Activated naive CD4-positive, alpha-beta T cell treated with Interleukin-2 at 50 U/mL for 16 hours (primary cell): ENCODE data around the gene OLFML3.
"Not testable (repeated sequence)": the region's sequence is repeated elsewhere in the genome, so short reads cannot be mapped to it uniquely, and the experiment has no call there.

Experiments used
- DNase-seq: peaks from one replicate; pipeline ENCODE4 v3.0.0-alpha.2; 2020

Gene OLFML3, protein sequence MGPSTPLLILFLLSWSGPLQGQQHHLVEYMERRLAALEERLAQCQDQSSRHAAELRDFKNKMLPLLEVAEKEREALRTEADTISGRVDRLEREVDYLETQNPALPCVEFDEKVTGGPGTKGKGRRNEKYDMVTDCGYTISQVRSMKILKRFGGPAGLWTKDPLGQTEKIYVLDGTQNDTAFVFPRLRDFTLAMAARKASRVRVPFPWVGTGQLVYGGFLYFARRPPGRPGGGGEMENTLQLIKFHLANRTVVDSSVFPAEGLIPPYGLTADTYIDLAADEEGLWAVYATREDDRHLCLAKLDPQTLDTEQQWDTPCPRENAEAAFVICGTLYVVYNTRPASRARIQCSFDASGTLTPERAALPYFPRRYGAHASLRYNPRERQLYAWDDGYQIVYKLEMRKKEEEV

DNA sequence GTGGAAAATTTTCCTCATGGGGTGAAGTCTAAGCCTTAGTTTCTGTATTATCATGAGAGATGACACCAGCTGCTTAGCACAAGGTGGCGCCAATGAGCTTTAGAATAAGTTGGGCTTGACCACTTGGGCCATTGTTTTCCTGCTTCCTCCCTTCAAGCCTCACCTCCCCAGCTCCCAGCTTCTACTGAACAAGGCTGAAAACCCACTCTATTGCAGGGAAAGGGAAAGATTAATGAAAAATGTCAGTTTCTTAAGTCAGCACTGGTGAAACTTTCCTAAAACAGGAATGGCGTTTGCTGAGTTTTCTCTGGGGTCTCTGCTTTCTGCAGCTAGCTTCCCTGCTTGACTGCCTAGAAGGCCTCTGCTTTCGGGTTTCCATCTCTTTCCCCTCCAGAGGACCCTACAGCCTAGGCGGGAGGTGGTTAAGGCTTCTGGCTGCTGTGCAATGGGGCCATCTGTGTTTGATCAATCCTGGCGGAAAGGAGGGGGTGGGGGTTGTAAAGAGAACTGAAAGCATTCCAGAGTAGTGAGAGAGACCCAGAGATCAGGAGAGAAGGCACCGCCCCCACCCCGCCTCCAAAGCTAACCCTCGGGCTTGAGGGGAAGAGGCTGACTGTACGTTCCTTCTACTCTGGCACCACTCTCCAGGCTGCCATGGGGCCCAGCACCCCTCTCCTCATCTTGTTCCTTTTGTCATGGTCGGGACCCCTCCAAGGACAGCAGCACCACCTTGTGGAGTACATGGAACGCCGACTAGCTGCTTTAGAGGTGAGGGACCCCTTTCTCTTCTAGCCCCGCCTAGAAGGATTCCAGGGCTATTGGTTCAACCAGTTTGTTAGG is at the start of gene OLFML3:
Gene OLFML3, plus strand, starts transcription at position 612 of the 840 bp plus-strand sequence. Its CDS starts 43 bp downstream, at position 655.
- peak; percentile 40 for DNase-seq

DNA sequence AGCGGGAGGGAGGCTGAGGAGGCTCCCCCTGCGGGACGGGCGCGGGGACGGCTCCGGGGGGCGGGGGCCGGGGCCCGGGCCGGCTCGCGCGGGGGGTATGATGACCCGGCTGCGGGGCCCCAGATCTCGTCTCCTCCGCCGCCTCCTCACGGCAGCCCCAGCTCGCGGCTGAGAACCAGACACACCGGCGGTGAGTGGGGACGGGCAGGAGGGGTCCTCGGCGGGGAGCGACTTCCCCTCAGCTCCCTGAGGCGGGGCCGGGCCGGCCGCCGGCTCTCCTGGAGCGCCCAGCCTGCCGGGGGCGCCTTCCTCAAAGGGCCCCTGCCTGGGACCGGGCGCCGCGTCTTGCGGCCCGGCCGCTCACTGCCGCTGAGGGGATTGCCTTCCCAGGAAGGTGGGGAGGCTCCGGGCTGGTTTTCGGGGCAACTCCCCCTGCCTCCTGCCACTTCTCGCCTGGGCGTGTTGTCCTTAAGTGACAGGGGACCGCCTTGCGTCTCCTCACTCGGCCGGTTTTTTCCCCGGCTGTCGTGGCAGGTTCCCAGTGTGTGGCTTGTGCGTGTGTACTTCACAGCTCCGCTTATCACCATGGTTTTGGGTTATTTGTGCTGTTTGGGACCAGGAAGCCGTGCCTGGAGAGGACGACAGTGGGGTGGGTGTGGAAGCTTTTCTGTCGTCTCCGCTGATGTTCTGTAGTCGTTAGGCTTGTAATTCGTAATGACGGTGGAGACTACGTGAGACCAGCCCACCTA is 49.4 kb upstream of the OLFML3 start:
- peak; percentile 71 for DNase-seq

DNA sequence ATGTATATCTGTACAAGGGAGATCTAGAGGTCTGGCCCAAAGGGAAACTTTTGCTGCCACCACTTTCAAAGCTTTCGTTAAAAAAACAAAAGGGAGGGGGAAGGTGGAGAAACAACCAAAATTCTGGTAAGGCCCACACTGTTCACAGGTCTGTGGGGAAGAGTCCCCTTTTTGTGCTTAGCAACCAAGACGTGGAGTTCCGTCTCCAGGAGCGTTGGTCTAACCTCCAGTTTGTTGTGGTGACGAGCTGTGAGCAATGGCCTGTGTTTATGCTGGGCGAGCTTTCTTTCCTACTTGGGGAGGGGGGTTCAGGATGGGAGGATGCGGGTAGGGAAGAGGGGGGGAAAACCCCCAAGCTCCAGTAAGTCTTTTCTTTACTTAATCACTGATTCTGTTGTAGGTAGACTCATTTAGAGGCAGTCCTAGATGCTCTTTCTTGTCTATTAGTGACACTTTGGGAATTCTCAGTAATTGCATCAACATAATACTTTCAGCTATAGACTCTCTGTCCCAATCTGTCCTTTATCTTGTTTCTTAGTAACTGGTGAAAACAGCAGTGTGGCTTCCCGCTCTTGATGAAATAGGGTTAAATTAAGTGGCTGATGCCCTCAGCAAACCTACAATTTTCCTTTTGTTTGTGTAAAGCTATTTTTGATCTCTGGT is 48.6 kb upstream of the OLFML3 start:
- peak; percentile 76 for DNase-seq

DNA sequence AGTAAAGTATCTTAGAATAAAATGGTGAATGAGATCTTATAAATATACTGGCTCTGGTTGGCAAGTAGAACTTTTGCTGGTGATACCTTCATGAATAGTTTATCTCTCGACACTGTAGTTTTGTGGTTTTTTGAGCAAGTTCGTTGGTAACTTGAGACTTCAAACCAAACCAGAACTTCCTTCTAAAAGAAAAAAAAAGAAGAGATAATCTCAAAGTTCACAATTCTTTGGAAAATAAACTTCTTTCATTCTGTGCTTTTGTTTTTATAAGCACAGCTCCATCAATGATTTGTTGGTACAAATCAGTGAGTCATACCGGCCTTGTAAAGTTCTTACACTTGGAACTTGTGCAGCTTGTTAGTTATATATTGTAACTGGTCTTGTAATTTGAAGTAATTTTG is 47.8 kb upstream of the OLFML3 start:
- no peak for DNase-seq

DNA sequence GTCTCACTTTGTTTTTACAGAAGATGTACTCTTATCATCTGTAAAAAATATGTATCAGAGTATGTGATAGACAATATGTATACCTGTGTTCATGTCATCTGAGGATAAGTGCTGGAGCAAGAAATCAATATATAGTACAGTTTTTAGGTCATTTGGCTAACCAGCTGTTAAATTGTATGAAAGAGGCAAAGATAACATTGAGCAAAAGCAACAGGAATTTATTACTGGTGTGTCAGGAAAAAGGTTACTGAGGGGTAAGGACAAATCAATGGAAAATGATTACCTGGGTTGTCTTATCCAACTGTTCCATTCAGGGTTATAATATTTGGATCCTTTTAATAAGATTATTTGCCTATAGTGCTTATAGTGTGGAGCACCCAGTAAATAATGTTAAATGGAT is 45.3 kb upstream of the OLFML3 start:
- no peak for DNase-seq

DNA sequence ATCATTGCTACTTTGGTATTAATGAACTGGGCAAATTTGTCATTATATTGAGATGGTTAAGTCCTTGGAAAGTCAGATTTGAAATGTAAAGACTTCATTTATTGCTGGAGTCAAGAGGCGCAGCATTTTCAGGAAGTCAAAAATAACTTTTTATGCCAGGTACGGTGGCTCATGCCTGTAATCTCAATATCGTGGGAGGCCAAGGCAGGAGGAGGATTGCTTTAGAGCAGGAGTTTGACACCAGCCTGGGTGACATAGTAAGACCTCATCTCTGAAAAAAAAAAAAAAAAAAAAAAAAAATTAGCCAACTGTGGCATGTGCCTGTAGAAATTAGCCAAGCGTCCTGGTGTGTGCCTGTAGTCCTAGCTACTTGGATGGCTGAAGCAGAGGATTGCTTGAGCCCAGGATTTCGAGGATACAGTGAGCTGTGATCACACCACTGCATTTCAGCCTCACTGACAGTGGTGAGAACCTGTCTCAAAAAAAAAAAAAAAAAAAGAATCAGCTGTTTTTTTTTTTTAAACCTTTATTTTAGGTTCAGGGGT is 44.7 kb upstream of the OLFML3 start:
- DNase-seq, result no peak

DNA sequence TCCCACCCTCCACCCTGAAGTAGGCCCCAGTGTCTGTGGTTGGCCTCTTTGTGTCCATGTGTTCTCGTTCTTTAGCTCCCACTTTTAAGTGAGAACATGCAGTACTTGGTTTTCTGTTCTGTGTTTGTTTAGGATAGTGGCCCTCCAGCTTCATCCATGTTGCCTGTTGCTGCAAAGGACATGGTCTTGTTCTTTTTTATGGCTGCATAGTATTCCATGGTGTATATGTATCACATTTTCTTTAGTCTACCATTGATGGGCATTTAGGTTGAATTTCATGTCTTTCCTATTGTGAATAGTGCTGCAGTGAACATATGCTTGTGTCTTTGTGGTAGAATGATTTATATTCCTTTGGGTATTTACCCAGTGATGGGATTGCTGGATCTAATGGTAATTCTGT is 44.1 kb upstream of the OLFML3 start:
- DNase-seq, result no peak

DNA sequence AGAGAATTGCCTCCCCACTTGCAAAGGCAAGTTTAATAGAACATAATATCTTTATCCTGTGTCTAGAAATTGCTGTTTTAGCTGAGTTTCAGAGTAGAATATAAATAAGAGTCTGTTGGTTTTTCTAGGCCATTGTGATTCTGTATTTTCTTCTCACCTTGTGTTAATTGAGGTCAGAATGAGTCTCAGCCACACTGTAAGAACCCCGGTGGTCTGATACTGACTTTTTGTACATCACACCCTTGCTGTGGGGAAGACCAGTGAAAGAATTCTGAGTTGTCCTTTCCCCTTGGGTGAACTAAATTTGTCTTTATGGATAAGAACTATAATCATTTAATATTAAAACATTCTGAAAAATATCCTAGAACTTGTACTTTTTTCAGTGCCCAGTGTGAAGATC is 43.3 kb upstream of the OLFML3 start:
- no peak for DNase-seq

DNA sequence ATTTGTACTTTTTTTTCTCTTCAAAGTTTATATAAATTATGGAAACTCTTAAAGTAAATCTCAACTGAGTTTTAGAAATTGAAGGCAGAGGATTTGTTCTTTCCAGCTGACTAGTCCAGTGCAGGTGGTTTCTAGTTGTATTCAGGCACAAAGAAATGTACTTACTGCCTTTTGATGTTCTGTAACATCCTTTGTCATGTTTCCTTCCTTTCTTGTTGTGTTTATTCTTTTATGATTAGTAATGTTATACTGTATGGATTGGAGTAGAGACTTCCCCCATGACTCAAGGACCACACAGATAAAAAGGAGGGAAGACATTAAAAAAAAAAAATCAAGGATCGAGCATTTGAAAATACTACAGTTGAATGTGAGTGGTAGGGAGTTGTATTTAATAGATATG is 42.1 kb upstream of the OLFML3 start:
- DNase-seq, result no peak

DNA sequence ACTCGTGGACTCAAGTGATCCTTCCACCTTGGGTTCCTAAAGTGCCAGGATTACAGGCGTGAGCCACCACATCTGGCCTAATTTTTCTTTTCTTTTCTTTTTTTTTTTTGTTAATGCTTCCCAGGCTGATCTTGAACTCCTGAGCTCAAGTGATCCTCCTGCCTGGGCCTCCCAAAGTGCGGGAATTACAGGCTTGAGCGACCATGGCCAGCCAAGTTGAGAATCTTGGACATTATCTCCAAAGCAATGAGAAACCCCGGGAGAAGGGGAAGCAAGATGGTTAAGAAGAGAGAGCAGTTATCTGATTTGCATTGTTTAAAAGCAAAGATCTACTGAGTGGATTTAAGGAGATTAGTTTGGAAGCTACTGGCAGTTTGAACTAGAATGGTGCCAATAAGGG is 41.1 kb upstream of the OLFML3 start:
- DNase-seq, result no peak

DNA sequence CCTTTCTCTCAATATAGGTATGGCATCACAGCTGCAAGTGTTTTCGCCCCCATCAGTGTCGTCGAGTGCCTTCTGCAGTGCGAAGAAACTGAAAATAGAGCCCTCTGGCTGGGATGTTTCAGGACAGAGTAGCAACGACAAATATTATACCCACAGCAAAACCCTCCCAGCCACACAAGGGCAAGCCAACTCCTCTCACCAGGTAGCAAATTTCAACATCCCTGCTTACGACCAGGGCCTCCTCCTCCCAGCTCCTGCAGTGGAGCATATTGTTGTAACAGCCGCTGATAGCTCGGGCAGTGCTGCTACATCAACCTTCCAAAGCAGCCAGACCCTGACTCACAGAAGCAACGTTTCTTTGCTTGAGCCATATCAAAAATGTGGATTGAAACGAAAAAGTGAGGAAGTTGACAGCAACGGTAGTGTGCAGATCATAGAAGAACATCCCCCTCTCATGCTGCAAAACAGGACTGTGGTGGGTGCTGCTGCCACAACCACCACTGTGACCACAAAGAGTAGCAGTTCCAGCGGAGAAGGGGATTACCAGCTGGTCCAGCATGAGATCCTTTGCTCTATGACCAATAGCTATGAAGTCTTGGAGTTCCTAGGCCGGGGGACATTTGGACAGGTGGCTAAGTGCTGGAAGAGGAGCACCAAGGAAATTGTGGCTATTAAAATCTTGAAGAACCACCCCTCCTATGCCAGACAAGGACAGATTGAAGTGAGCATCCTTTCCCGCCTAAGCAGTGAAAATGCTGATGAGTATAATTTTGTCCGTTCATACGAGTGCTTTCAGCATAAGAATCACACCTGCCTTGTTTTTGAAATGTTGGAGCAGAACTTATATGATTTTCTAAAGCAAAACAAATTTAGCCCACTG is 38.7 kb upstream of the OLFML3 start:
- DNase-seq, result peak; percentile 36

DNA sequence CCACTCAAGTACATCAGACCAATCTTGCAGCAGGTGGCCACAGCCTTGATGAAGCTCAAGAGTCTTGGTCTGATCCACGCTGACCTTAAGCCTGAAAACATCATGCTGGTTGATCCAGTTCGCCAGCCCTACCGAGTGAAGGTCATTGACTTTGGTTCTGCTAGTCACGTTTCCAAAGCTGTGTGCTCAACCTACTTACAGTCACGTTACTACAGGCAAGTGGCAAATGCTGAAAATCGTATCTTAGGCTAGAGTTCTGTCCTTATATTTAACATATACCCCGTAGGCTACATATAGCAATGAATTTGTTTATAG is 38.1 kb upstream of the OLFML3 start:
- no peak for DNase-seq

DNA sequence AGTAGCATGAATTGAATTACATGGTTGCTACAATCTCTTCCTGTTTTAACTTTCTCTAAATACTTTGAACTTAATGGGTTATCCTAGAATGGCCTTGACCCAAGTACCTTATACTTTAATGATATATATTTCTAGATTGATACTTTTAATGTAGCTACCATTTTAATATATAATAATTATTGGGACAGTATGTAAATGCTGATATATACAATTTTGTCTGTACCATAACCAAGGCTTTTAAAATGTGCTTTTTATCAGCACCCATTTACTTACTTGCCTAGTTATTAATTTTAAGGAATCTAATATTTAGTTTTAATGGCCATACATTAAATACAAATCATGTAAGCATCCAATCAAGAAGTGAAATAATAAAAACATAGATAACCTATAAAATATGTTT is 36.7 kb upstream of the OLFML3 start:
- no peak for DNase-seq

DNA sequence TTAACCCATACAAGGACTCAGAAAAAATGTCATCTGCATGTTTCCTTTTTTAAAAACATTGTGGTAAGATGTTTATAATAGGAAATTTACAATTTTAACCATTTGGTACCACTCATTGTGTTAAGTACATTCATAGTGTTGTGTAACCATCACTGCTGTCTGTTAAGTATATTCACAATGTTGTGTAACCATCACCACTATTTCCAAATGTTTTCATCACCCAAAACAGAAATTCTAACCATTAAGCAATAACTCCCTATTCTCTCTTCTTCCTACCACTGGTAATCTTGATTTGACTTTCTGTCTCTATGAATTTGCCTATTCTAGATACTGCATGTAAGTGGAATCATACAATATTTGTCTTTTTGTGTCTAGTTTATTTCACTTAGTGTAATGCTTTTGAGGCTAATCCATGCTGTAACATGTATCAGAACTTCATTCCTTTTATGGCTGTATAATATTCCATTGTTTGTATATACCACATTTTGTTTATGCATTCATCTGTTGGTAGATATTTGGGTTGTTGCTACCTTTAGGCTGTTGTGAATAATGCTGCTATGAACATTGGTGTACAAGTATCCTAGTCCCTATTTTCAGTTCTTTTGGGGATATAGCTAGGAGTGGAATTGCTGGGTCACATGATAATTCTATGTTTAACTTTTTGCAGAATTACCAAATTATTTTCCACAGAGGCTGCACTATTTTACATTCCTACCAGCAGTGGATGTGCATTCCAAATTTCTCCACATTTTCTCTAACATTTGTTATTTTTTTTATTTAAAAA is 36.1 kb upstream of the OLFML3 start:
- no peak for DNase-seq

DNA sequence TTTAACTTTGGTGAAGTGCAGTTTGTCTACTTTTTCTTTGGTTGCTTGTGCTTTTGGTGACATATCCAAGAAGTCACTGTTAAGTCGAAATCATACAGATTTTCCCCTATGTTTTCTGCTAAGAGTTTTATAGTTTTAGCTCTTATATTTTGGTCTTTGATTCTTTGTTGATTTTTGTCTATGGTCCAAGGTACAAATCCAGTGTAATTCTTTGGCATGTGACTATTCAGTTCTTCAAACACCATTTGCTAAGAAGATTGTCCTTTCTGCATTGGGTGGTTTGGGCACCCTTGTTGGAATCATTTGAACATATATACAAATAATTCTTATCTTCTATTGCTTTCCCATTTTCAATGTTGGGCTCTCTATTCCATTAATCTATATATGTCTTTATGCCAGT is 33.9 kb upstream of the OLFML3 start:
- no peak for DNase-seq

DNA sequence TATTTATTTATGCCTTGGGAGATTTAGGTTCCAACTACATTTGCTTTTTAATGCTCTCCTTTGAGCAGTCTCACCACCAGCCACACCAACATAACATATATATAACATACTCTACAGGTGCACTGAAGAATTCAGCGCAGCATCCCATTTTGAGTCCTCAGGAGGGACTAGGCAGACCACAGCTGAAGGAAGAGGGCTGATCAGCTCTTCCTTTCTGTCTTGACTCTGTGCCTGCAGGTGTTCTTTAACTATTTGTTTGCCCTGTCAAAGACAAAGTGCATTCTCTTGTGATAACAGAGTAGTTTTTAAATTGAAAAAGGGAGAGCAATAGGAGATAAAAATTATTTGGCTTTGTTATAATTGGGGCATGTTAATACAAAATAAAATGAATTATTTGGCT is 33.2 kb upstream of the OLFML3 start:
- DNase-seq, result no peak

DNA sequence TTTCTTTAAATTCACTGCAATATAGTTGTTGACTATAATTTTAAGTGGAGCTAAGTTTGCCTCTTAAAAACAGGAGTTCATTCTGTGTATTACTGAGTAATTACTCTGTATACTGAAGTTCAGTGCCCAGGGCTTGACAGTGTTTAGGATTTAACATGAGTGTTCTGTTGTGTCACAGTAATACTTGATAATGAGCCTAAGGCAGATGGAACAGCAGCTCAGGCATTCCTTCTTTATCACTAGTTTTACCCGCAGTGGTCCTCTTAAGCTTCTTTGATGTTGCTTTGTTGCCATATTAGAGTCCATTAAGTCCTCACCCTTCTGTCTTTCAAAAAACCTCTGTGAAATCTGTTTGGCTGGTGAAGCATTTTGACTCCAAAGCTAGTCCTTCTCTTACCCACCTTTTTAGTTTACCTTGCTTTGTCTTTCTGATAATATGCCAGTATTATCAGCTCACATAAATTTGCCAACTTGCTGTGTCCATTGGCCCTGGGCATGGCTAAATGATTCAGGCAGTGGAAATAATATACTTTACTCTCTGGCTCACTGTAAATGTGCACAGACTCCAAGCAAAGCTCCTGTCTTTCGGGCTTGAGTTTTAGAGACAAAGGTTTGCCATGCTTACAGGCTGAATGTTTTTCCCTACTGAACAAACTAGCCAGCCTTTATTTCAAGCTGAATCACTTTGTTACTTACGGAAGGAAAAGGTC is 32.4 kb upstream of the OLFML3 start:
- DNase-seq, result no peak

DNA sequence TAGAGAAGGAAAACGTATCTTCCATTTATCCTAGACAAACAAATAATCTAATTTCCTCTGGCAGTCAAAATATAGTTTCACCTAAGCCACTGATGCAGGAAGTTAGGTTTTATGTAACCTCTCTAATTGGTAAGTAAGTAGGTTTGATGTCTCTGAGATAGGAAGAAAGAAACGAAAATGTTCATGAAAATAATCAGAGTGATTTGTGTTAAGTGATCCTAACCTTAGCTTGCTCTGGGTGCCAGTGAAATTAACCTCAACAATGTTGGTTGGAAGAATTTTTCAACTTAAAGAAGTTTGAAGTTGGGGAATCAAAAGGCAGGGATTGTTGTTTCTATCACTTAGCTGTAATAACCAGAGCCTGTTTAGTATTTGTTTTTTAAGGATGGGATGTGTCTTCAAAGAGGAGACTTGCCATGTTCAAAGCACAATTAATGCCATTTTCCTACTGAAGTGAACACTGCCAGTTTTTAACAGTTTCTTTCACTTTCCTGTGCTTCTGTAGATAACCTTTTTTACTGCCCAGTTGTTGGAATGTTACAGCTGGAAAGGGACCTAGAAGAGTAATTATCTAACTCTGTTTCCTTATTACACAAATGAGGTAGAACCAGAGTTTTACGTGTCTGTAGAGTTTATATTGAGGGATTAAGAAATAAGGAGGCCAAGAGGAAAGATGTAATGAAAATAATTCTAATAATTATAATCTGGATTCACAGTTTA is 31.7 kb upstream of the OLFML3 start:
- no peak for DNase-seq

DNA sequence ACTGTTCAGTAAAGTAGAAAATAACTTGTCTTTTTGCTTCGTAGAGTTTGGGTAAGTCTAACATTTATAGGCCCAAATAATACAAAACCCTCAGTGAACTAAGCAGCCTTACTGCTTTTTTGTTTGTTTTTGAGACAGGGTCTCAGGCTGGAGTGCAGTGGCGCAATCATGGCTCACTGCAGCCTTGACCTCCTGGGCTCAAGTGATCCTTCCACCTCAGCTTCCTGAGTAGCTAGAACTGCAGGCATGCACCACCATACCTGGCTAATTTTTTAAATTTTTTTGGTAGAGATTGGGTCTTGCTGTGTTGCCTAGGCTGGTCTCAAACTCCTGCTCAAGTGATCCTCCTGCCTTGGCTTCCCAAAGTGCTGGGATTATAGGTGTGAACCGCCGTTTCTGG is 31.1 kb upstream of the OLFML3 start:
- DNase-seq, result not testable (repeated sequence)

DNA sequence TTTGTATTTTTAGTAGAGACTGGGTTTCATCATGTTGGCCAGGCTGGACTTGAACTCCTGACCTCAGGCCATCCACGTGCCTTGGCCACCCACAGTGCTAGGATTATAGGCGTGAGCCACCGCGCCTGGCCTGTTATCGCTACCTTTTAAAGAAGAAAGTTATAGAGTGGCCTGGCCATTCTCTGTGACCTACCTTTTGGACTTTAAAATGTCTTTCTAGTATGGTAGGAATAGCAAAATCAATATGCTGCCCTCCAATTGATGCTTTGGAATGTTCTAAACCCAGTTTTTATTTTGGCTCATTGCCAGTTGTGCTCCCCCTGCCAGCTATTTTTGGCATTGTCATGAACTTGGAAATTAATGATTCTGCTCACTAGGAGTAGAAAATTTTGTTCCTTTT is 30.3 kb upstream of the OLFML3 start:
- DNase-seq, result no peak
